ENCODE results near the gene C5orf22. TPM values are rescaled to one million over a fixed set of nuclear protein-coding genes. Genes with fewer than 3 reads are reported as not detected.

C5orf22 gene
- total RNA-seq, 3 donors from 2014 or later, result 34.7 to 37.7 (median 37.2) TPM

- peaks cover 6% of the 10 kb centered on the region for H3K27me3 Mint-ChIP-seq (ENCODE audit: low read depth)
- no peak for DNase-seq
- no peak for ATAC-seq
- no peak overlapping the region for H3K4me3 Mint-ChIP-seq
- no peaks in the 10 kb centered on the region for H3K9me3 Mint-ChIP-seq
- H3K4me1 Mint-ChIP-seq (ENCODE audit: low read depth), result no peaks in the 10 kb centered on the region
- H3K36me3 Mint-ChIP-seq (ENCODE audit: insufficient read depth), result peaks cover 3% of the 10 kb centered on the region
Measured at GRCh38 chr5:31568302-31568835, 36.3 kb downstream of the C5orf22 start.

- H3K4me3 Mint-ChIP-seq, result no peak overlapping the region
- H3K27me3 Mint-ChIP-seq (ENCODE audit: low read depth), result peaks cover 9% of the 10 kb centered on the region
- ATAC-seq (no peak), DNase-seq (no peak)
- H3K4me1 Mint-ChIP-seq (ENCODE audit: low read depth), result no peaks in the 10 kb centered on the region
- H3K9me3 Mint-ChIP-seq, result no peaks in the 10 kb centered on the region
- H3K36me3 Mint-ChIP-seq (ENCODE audit: insufficient read depth), result peaks cover 3% of the 10 kb centered on the region
Measured at GRCh38 chr5:31569068-31569467, 37.0 kb downstream of the C5orf22 start.

- no peak overlapping the region for H3K4me3 Mint-ChIP-seq
- H3K27me3 Mint-ChIP-seq (ENCODE audit: low read depth), result peaks cover 17% of the 10 kb centered on the region
- DNase-seq (no peak), ATAC-seq (no peak)
- no peaks in the 10 kb centered on the region for H3K4me1 Mint-ChIP-seq (ENCODE audit: low read depth)
- H3K36me3 Mint-ChIP-seq (ENCODE audit: insufficient read depth), result no peaks in the 10 kb centered on the region
- no peaks in the 10 kb centered on the region for H3K9me3 Mint-ChIP-seq
Measured at GRCh38 chr5:31573494-31574142, 41.5 kb downstream of the C5orf22 start.

- H3K36me3 Mint-ChIP-seq (ENCODE audit: insufficient read depth), result no peaks in the 10 kb centered on the region
- H3K27me3 Mint-ChIP-seq (ENCODE audit: low read depth), result peaks cover 14% of the 10 kb centered on the region
- H3K4me1 Mint-ChIP-seq (ENCODE audit: low read depth), result no peaks in the 10 kb centered on the region
- no peak overlapping the region for H3K4me3 Mint-ChIP-seq
- ATAC-seq (no peak), DNase-seq (no peak)
- no peaks in the 10 kb centered on the region for H3K9me3 Mint-ChIP-seq
Measured at GRCh38 chr5:31574772-31575171, 42.7 kb downstream of the C5orf22 start.

- Mint-ChIP-seq H3K27me3 (ENCODE audit: low read depth) (peaks cover 17% of the 10 kb centered on the region), H3K4me1 (ENCODE audit: low read depth) (no peaks in the 10 kb centered on the region), H3K36me3 (ENCODE audit: insufficient read depth) (no peaks in the 10 kb centered on the region), H3K9me3 (no peaks in the 10 kb centered on the region), H3K4me3 (no peak overlapping the region)
- DNase-seq (no peak), ATAC-seq (no peak)
Measured at GRCh38 chr5:31577438-31577837, 45.3 kb downstream of the C5orf22 start.

- Mint-ChIP-seq H3K27me3 (ENCODE audit: low read depth) (peaks cover 12% of the 10 kb centered on the region), H3K4me3 (no peak overlapping the region), H3K4me1 (ENCODE audit: low read depth) (no peaks in the 10 kb centered on the region), H3K36me3 (ENCODE audit: insufficient read depth) (no peaks in the 10 kb centered on the region), H3K9me3 (no peaks in the 10 kb centered on the region)
- DNase-seq (no peak), ATAC-seq (no peak)
Measured at GRCh38 chr5:31579558-31579957, 47.5 kb downstream of the C5orf22 start.

- no peak overlapping the region for H3K4me3 Mint-ChIP-seq
- H3K27me3 Mint-ChIP-seq (ENCODE audit: low read depth), result peaks cover 17% of the 10 kb centered on the region
- H3K9me3 Mint-ChIP-seq, result no peaks in the 10 kb centered on the region
- DNase-seq, result no peak
- no peak for ATAC-seq
- no peaks in the 10 kb centered on the region for H3K36me3 Mint-ChIP-seq (ENCODE audit: insufficient read depth)
- no peaks in the 10 kb centered on the region for H3K4me1 Mint-ChIP-seq (ENCODE audit: low read depth)
Measured at GRCh38 chr5:31581498-31582099, 49.5 kb downstream of the C5orf22 start.

GRCh38 chr5:31583129-31583528, 51.0 kb downstream of the C5orf22 start:
- H3K4me1 Mint-ChIP-seq (ENCODE audit: low read depth), result no peaks in the 10 kb centered on the region
- ATAC-seq (no peak), DNase-seq (no peak)
- no peaks in the 10 kb centered on the region for H3K36me3 Mint-ChIP-seq (ENCODE audit: insufficient read depth)
- no peaks in the 10 kb centered on the region for H3K9me3 Mint-ChIP-seq
- peaks cover 16% of the 10 kb centered on the region for H3K27me3 Mint-ChIP-seq (ENCODE audit: low read depth)
- H3K4me3 Mint-ChIP-seq, result no peak overlapping the region

- peaks cover 16% of the 10 kb centered on the region for H3K27me3 Mint-ChIP-seq (ENCODE audit: low read depth)
- H3K4me1 Mint-ChIP-seq (ENCODE audit: low read depth), result no peaks in the 10 kb centered on the region
- DNase-seq (no peak), ATAC-seq (no peak)
- no peak overlapping the region for H3K4me3 Mint-ChIP-seq
- H3K36me3 Mint-ChIP-seq (ENCODE audit: insufficient read depth), result no peaks in the 10 kb centered on the region
- H3K9me3 Mint-ChIP-seq, result no peaks in the 10 kb centered on the region
Measured at GRCh38 chr5:31585166-31585894, 53.2 kb downstream of the C5orf22 start.

GRCh38 chr5:31585895-31586270, 53.8 kb downstream of the C5orf22 start:
- peaks cover 12% of the 10 kb centered on the region for H3K27me3 Mint-ChIP-seq (ENCODE audit: low read depth)
- ATAC-seq (no peak), DNase-seq (no peak)
- H3K36me3 Mint-ChIP-seq (ENCODE audit: insufficient read depth), result no peaks in the 10 kb centered on the region
- H3K4me3 Mint-ChIP-seq, result no peak overlapping the region
- no peaks in the 10 kb centered on the region for H3K4me1 Mint-ChIP-seq (ENCODE audit: low read depth)
- H3K9me3 Mint-ChIP-seq, result no peaks in the 10 kb centered on the region

- Mint-ChIP-seq H3K36me3 (ENCODE audit: insufficient read depth) (no peaks in the 10 kb centered on the region), H3K4me1 (ENCODE audit: low read depth) (no peaks in the 10 kb centered on the region), H3K9me3 (no peaks in the 10 kb centered on the region), H3K4me3 (no peak overlapping the region), H3K27me3 (ENCODE audit: low read depth) (peaks cover 12% of the 10 kb centered on the region)
- ATAC-seq, result no peak
- no peak for DNase-seq
Measured at GRCh38 chr5:31587546-31587945, 55.4 kb downstream of the C5orf22 start.

- Mint-ChIP-seq H3K4me1 (ENCODE audit: low read depth) (no peaks in the 10 kb centered on the region), H3K27me3 (ENCODE audit: low read depth) (peaks cover 8% of the 10 kb centered on the region), H3K36me3 (ENCODE audit: insufficient read depth) (no peaks in the 10 kb centered on the region), H3K4me3 (no peak overlapping the region), H3K9me3 (no peaks in the 10 kb centered on the region)
- DNase-seq, result no peak
- ATAC-seq, result no peak
Measured at GRCh38 chr5:31593665-31594064, 61.6 kb downstream of the C5orf22 start.

GRCh38 chr5:31596354-31596753, 64.3 kb downstream of the C5orf22 start:
- H3K9me3 Mint-ChIP-seq, result no peaks in the 10 kb centered on the region
- H3K4me3 Mint-ChIP-seq, result no peak overlapping the region
- DNase-seq (no peak), ATAC-seq (no peak)
- no peaks in the 10 kb centered on the region for H3K4me1 Mint-ChIP-seq (ENCODE audit: low read depth)
- H3K36me3 Mint-ChIP-seq (ENCODE audit: insufficient read depth), result no peaks in the 10 kb centered on the region
- H3K27me3 Mint-ChIP-seq (ENCODE audit: low read depth), result peaks cover 12% of the 10 kb centered on the region

- no peak for ATAC-seq
- DNase-seq, result no peak
- H3K27me3 Mint-ChIP-seq (ENCODE audit: low read depth), result peaks cover 15% of the 10 kb centered on the region
- no peak overlapping the region for H3K4me3 Mint-ChIP-seq
- no peaks in the 10 kb centered on the region for H3K9me3 Mint-ChIP-seq
- no peaks in the 10 kb centered on the region for H3K36me3 Mint-ChIP-seq (ENCODE audit: insufficient read depth)
- H3K4me1 Mint-ChIP-seq (ENCODE audit: low read depth), result no peaks in the 10 kb centered on the region
Measured at GRCh38 chr5:31598640-31599611, 66.8 kb downstream of the C5orf22 start.

Measured in activated T-cell treated with anti-CD3 and anti-CD28 coated beads, Interleukin-2, amount 50 U/mL, for 4 hours (primary cell).